HG03066 (cell line): ENCODE measurements around the gene SLC45A3.
"Not testable (repeated sequence)": the region's sequence is repeated elsewhere in the genome, so short reads cannot be mapped to it uniquely, and the experiment has no call there.

Experiments used
- ATAC-seq: cut with Tn5 transposase; IDR thresholded peaks from one replicate; pipeline ENCODE4 v1.9.1; 2021; ENCODE audit warnings: low read depth; ENCODE audit not compliant: unreplicated experiment

The SLC45A3 gene, protein sequence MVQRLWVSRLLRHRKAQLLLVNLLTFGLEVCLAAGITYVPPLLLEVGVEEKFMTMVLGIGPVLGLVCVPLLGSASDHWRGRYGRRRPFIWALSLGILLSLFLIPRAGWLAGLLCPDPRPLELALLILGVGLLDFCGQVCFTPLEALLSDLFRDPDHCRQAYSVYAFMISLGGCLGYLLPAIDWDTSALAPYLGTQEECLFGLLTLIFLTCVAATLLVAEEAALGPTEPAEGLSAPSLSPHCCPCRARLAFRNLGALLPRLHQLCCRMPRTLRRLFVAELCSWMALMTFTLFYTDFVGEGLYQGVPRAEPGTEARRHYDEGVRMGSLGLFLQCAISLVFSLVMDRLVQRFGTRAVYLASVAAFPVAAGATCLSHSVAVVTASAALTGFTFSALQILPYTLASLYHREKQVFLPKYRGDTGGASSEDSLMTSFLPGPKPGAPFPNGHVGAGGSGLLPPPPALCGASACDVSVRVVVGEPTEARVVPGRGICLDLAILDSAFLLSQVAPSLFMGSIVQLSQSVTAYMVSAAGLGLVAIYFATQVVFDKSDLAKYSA

DNA sequence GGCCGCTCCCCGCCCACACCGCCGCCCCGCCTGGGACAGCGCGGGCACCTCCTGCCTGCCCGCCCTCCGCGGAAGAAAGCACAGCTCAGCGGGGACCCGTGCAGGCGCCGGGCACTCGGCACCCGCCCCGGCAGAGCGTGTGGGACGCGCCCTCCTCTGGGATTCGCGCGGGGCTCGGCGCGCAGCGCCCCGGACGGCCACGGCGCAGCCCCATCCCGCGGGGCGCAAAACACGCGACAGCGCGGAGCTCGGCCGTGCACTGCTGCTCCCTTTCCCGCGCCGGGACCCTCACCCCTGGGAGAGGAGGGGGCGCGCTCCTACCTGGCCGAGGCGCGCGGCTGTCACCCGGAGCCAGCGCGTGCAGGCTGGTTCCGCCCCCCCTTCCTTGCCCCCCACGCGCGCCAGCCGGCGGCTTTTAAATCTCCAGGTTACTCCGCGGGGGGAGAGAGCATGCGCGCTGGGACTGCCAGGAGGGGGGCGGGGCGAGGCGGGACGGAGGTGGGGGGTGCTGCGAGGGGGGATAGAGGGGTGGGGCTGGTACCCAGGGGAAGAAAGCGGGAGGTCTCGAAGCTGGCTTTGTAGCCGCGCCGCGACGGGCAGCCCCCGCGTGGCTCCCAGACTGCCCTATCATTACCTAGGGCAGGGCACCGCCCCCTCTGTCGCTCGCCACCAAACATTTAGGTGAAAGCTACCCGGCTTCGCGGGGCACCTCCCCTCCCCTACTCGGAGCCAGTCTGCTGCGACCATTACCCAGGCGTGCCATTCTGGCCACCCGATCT lies at the start of gene SLC45A3:
Gene SLC45A3, minus strand, starts transcription at position 437 of the 779 bp plus-strand sequence. CDS start 15,853 bp downstream, outside the sequence.
- no peak for ATAC-seq

DNA sequence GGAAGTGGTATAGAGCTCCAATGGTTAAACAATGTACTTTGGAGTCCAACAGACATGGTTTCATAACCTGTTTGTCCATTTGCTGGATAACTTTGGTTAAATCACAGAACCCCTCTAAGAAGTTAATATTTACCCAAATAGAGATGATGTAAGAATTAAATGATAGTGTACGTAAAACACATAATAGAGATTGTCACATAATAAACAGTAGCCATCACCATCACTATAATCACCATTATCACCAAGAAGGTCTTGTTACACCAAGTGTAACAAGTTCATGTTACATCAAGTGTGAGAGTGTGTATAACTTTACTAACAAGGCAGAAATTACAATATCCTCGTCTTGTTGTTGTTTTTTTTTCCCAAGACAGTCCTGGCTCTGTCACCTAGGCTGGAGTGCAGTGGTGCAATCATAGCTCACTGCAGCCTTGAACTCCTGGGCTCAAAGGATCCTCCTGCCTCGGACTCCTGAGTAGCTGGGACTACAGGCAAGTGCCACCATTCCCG lies 46.4 kb upstream of the SLC45A3 start:
- no peak for ATAC-seq

DNA sequence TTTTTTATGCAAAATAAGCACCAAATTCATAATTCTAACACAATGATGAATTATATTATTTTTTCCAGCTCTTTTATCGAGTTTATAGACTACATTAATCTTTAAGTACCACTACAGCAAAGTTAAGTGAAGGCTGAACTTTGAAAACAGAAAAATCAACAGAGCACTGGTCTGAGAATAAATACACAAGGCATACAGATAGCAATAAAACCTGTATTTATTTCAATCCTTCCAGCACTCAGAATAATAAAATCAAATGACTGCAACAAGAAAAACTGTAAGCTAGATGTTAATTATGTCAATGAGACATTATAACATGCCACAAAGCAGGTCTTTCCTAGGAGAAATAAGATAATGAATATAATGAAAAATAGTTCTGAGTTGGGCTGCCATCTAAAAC lies 45.2 kb upstream of the SLC45A3 start:
- ATAC-seq, result no peak

DNA sequence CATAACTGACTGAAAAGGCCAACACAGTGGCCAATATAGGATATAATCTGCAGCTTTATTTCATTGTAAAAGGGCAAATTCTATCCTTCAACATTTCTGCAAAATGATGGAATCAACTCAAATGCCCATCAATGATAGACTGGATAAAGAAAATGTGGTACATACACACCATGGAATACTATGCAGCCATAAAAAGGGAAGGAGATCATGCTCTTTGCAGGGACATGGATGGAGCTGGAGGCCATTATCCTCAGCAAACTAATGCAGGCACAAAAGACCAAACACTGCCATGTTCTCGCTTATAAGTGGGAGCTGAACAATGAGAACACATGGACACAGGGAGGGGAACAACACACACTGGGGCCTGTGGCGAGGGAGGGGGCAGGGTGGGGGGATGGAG lies 40.4 kb upstream of the SLC45A3 start:
- not testable (repeated sequence) for ATAC-seq

DNA sequence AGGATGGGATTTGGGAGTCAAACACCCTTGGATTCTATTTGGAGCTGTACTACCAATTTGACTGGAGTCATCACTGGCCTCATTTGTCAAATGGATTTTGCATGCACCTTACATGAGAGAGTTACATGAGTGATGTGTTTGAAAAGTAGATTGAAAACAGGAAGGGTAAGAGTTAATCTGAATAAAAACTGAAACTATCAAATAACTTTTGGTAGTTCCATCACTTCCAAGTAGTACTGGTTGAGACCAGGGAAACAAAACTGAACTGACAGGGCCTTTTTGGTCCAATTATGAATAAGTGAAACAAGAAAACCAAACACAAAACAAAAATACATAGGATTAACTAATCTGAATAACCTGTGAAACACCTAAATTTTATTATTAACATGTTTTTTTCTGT lies 39.5 kb upstream of the SLC45A3 start:
- ATAC-seq, result no peak

DNA sequence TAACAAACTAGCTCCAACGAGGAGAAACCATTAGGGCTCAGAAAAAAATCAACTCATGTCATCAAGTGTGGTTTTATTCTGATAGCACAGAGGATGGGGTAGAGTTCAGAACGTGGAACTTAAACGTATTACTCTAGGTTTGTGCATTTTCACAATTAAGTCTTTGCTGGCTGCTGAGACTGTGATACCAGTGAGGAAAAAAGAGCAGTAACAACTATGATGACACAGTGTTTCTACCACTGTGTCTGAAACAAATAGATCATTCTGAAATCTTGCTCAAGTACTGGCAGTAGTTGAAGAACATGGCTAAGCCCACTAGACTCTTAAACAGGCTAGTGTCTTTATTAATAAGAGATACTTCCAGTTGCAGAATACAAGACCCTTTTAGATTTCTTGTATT lies 38.7 kb upstream of the SLC45A3 start:
- ATAC-seq, result no peak

DNA sequence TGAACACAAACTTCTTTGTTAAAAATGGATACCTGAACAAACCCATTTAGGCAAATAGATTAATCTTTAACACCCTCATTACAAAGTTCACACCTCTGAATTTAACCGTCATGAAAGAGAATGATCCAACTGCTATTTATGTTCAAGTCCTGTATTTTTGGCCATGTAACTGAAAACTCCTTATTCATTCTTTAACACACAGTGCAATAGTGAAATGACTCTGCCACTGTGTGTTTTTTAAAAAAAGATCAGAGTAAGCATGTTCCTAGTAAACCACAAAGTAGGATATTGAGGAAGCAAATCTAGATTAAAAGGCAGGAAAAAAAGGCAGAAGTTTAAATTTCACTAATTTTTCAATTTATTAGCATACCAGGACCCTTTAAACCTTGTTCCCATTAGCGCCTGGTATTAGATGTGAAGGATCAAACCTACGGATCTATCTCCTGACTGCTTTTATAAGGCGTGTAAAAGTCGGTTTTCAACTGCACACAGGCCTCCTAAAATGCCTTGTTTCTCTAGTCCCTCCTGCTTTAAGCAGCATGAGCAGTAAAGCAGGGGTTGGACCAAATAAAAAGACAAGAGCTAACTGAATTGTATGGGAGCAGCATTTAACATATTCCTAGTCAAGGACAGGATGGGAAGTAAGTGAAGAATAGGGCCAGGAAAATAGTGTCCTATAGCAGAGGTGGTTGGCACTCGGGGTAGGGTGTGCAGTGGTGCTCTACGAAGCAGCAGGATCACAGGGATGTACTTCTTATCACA lies 36.2 kb upstream of the SLC45A3 start:
- ATAC-seq, result no peak

DNA sequence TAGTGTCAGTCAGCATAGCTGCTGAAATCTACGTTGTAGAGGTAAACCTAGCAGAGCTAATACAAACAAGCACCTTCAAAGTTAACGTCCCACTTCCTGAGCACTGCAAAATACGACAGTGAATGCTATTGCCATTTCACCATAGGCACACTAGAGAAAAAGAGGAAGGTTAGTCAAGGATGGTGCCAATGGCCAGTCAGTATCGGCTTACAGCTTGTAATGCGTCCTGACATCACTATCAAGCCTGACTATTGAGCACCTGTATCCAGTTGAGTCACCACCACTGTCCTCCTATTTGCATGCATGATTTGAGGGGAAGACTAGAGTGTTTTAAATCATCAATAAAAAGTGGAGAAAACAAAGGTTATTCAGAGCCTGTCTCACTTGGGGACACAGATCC lies 35.3 kb upstream of the SLC45A3 start:
- no peak for ATAC-seq

DNA sequence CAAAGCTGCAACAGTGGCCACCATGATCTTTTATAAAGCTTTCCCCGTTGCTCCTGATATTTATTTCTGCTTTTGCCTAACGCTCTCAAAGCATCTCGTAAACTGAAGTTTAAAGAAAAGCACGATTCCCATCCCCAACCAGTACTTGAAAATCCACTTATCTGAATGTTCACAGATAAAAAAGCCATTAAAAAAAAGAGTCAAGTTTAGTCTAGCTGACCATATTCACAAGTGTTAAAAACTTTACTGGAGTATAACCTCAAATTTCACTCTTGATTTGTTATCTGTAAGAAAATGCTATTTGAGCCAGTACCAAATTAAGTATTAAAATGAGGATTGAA lies 34.6 kb upstream of the SLC45A3 start:
- no peak for ATAC-seq

DNA sequence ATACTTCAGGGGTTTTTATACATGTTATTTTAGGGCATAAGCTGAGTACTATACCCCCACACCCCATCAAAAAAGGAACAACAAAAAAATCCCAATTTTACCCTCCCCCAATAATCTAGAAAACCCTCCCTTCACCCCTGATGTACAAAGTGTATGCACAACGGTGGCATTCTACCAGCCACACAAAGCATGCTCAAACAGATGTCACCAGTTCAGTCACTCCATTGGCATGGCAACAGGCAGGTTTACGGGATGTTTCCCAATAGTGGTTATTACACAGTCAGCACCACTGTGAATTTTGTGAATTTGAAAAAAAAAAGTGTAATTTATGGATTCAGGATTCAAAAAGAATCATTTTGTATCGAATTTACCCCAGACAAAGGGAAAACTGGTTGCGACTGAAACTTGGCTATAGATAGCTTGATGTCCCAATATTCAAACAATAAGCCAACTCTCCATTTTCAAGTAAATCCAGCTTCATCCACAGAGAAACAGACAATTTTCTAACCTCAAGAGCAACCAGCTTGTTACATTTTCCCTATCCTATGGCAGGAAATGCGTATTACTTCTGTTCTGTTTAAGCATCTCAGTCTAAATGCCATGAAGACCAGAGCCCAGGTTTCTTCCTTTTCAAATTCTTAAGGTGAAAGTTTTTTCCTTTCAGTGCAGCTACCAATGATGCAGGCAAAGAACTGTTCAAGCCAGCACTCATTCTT lies 34.0 kb upstream of the SLC45A3 start:
- ATAC-seq, result no peak

DNA sequence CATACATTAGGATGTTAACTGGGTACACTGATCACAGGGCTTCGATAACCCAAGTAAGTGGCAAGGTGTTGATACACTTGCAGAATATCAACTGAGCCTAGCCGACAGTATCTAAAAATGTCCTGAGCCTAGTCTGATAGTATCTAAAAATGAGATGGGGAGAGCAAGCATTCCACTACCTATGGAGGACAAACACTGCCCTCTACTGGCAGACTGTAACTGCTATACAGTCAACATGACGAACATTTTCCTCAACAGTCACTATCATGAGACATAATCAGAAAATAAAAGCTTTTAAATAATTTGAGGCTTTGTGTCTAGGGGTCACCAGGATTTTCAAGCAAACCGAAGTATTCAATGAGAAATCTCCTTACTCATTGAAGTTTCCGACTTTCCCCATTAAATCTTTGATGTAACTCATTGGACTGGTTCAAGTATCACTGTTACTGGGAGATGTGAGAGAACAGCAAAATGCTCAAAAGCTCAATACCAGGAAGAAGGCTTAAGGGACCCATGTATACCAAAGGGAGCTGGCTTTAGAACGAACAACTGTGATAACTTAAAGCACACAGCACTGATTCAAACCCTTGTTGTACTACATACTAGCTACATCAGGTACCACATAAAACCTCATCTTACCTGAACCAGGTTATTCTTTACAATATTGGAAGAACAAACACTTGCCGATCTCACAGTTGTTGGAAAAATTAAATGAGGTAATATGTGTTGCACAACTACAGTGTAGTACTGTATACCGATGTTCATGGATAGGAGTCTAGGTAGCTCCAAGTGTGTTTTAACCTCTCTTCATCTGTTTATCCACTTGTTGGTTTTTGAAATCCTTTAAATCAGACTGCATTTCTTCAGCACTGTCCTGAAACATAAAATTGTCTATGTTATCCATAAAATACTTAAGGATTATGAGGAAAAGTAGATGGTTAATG lies 31.1 kb upstream of the SLC45A3 start:
- ATAC-seq, result no peak

DNA sequence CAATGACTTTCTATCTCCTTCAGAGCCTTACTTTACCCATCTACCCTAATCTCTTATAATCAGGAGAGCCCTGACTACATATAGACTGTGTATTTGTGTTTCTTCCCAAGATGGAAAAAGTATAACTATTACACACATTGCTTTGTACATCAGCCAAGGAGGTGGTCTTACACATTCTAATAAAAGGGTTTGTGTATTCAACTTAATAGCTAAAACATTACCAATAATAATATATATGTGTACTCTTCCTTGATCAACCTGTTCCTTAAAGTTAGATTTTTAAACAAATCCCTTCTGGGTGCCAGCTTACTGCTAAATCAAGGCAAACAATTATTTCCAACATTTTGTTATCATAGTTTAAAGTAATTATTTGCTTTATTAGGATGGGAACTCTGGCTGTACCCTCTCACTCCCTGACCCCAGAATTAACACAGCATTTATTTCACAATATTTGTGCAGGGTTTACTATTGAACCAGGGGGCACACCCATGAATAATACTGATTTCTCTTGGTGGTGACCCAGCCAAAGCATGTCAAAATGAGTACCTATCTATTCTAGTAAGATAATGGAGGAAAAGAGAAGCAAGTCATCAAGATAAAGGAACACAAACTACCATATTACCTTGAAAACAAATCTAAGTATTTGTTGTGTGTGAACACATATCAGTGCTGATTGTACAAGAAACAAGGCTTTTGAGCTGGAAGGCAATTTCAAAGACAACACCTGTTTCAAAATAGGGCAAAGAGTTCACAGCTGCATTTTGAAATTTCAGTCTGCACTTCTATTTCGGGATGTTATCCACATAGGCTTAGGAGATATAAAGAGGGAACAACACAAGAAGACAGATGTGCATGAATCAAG lies 30.1 kb upstream of the SLC45A3 start:
- no peak for ATAC-seq

DNA sequence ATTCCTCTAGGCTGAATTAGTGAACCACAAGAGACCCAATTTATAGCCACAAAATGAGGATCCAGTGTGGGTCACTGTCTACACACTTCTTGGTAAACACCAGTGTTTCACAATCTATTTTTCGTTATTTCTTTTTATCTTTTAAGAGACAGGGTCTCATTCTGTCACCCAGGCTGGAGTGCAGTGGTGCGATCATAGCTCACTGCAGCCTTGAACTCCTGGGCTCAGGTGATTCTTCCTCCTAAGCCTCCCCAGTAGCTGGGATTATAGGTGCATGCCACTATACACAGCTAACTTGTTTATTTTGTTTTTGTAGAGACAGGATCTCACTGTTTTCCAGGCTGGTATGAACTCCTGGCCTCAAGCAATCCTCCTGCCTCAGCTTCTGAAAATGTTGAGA lies 29.3 kb upstream of the SLC45A3 start:
- ATAC-seq, result no peak

DNA sequence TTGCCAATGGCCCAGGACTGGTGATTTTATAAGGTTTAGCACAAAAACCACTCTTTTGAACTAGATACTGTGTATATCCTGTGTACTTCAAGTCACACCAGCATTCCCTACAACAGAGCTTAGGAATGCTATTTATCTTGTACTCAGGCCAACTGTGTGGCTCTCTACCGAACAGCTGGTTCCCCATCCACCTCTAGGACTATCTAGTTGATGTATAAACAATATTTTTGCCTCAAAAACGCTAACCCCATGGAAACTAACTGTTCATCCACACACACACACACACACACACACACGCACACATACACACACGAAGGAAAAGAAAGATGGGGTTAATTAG lies 28.7 kb upstream of the SLC45A3 start:
- ATAC-seq, result no peak

DNA sequence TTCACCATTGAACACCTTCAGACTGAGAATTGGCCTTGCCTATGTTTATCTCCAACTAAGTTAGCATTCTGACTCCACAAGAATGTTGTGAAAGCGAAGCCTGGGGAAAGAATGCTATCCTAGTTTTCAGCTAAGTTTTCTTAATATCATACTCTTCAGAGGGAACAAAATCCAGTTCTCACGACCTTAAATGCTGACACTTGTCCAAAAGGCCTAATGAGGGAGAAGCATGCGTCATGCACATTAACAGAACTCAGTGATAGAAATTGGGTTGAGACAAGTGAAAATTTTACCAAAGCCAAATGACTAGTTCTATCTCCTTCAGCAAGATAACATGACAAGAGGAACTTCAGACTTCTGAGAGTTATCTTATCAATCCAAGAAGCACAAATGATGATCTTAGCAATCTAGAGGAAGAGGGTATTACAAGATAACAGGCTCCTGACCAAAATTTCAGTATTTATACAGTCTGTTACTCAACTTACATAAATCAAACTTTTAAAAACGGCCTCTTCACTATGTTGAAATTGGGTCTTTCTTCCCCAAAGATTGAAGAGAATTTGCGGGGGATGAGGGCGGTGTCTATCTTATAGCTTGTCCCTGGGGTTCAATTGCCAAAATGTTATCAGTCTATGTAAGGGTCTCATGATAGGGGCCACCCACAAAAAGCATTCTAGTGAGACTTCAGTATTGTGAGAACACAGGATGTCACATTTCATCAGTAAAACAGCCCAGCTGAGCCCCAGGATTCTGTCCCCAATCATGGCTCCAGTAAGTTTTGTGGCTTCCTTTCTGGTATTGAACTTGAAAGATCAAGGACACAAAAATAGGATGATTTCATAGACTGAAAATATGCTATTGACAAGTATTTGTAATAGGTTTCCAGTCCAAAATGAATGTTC lies 26.5 kb upstream of the SLC45A3 start:
- no peak for ATAC-seq

DNA sequence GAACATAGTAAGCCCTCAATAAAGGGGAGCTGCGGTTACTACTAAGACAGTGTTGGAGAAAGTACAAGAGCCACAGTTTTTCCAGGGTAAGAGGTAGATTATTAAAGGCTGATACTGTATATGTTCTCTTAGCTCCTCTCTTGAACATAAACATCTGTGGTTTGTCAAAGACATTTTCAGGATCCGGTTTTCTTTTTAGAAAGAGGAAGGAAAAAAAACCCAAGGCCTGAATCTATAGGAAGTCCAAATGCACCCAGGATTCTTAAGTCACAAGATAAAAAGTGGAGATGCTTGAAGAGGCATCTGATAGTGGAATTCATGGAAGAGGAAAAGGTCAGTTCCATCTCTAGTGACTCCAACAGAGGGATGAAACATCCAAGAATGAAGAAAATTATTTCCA lies 24.6 kb upstream of the SLC45A3 start:
- ATAC-seq, result no peak

DNA sequence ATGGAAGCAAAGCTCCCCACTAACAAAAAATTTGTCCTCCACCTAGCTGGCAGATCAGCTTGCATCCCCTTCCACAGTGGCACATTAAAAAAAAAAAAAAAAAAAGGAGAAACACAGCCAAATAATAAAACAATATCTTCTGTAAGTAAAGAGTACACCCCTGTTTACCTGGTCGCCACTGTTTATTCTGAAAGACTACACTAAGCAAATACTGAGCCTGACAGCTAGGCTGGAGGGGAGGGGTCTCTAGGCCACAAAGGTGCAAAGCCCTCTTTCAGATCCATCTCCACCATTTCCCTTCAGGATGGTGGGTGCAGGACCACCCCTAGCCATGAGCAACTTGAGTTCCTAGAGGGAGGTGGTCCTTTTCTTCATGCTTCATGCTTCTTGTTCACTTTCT lies 22.8 kb upstream of the SLC45A3 start:
- ATAC-seq, result no peak
